ENCODE data around the gene GRAMD1A.
"Not testable (repeated sequence)": the region's sequence is repeated elsewhere in the genome, so short reads cannot be mapped to it uniquely, and the experiment has no call there.

Gene GRAMD1A

GRCh38 chr19:35004517-35005255 is 4.6 kb downstream of the GRAMD1A start:
- DNase-seq = no peak

GRCh38 chr19:35005256-35005977 is 5.3 kb downstream of the GRAMD1A start:
- DNase-seq = no peak

- not testable (repeated sequence) for DNase-seq
Measured at GRCh38 chr19:35006007-35006341, 5.9 kb downstream of the GRAMD1A start.

- no peak for DNase-seq
Measured at GRCh38 chr19:35006342-35006998, 6.3 kb downstream of the GRAMD1A start.

- no peak for DNase-seq
Measured at GRCh38 chr19:35006999-35007365, 6.9 kb downstream of the GRAMD1A start.

- not testable (repeated sequence) for DNase-seq
Measured at GRCh38 chr19:35007427-35007826, 7.3 kb downstream of the GRAMD1A start.

- DNase-seq = no peak
Measured at GRCh38 chr19:35008891-35009341, 8.8 kb downstream of the GRAMD1A start.

GRCh38 chr19:35009424-35010415 is 9.6 kb downstream of the GRAMD1A start:
- no peak for DNase-seq

- no peak for DNase-seq
Measured at GRCh38 chr19:35011091-35011689, 11.1 kb downstream of the GRAMD1A start.

GRCh38 chr19:35011737-35012682 is 11.9 kb downstream of the GRAMD1A start:
- DNase-seq = no peak

GRCh38 chr19:35013041-35013819 is 13.1 kb downstream of the GRAMD1A start:
- DNase-seq = peak; percentile 83

GRCh38 chr19:35013820-35014754 is 14.0 kb downstream of the GRAMD1A start:
- peak; percentile 64 for DNase-seq

- not testable (repeated sequence) for DNase-seq
Measured at GRCh38 chr19:35014774-35015173, 14.7 kb downstream of the GRAMD1A start.

- DNase-seq = no peak
Measured at GRCh38 chr19:35015270-35015953, 15.3 kb downstream of the GRAMD1A start.

GRCh38 chr19:35015954-35016351 is 15.8 kb downstream of the GRAMD1A start:
- DNase-seq = no peak

GRCh38 chr19:35017507-35017906 is 17.4 kb downstream of the GRAMD1A start:
- no peak for DNase-seq

- no peak for DNase-seq
Measured at GRCh38 chr19:35018379-35018778, 18.3 kb downstream of the GRAMD1A start.

GRCh38 chr19:35019144-35019543 is 19.0 kb downstream of the GRAMD1A start:
- no peak for DNase-seq
